ENCODE results near the gene MEIS1.

The MEIS1 gene

GRCh38 chr2:66566726-66567399, 131.9 kb downstream of the MEIS1 start:
- DNase-seq (ENCODE audit: low read depth): no peak

GRCh38 chr2:66567729-66568128, 132.8 kb downstream of the MEIS1 start:
- no peak for DNase-seq (ENCODE audit: low read depth)

GRCh38 chr2:66568650-66569300, 133.8 kb downstream of the MEIS1 start:
- DNase-seq (ENCODE audit: low read depth): no peak

- no peak for DNase-seq (ENCODE audit: low read depth)
Measured at GRCh38 chr2:66569321-66569851, 134.5 kb downstream of the MEIS1 start.

- no peak for DNase-seq (ENCODE audit: low read depth)
Measured at GRCh38 chr2:66569974-66570373, 135.0 kb downstream of the MEIS1 start.

GRCh38 chr2:66570471-66570870, 135.5 kb downstream of the MEIS1 start:
- no peak for DNase-seq (ENCODE audit: low read depth)

GRCh38 chr2:66571918-66572317, 137.0 kb downstream of the MEIS1 start:
- no peak for DNase-seq (ENCODE audit: low read depth)

GRCh38 chr2:66572391-66572790, 137.5 kb downstream of the MEIS1 start:
- DNase-seq (ENCODE audit: low read depth): no peak

- no peak for DNase-seq (ENCODE audit: low read depth)
Measured at GRCh38 chr2:66573416-66573815, 138.5 kb downstream of the MEIS1 start.

- DNase-seq (ENCODE audit: low read depth): no peak
Measured at GRCh38 chr2:66573821-66574233, 138.9 kb downstream of the MEIS1 start.

GRCh38 chr2:66574701-66575624, 140.0 kb downstream of the MEIS1 start:
- DNase-seq (ENCODE audit: low read depth): no peak

GRCh38 chr2:66575625-66576310, 140.8 kb downstream of the MEIS1 start:
- no peak for DNase-seq (ENCODE audit: low read depth)

GRCh38 chr2:66576311-66576560, 141.3 kb downstream of the MEIS1 start:
- DNase-seq (ENCODE audit: low read depth): no peak

GRCh38 chr2:66576561-66577320, 141.8 kb downstream of the MEIS1 start:
- no peak for DNase-seq (ENCODE audit: low read depth)

GRCh38 chr2:66577321-66578053, 142.6 kb downstream of the MEIS1 start:
- no peak for DNase-seq (ENCODE audit: low read depth)

GRCh38 chr2:66578054-66578686, 143.2 kb downstream of the MEIS1 start:
- DNase-seq (ENCODE audit: low read depth): no peak

GRCh38 chr2:66578687-66579106, 143.8 kb downstream of the MEIS1 start:
- DNase-seq (ENCODE audit: low read depth): no peak

- DNase-seq (ENCODE audit: low read depth): no peak
Measured at GRCh38 chr2:66579186-66580126, 144.5 kb downstream of the MEIS1 start.

All from stimulated activated CD8-positive, alpha-beta memory T cell treated with anti-CD3 and anti-CD28 coated beads, Interleukin-7, amount 100 ng/mL, for 24 hours (primary cell).